Measurements from ENCODE around the gene SPINT1.

The SPINT1 gene

GRCh38 chr15:40829115-40829514 is 14.7 kb upstream of the SPINT1 start:
- no peak for DNase-seq

- DNase-seq, result no peak
These were observed 13.0 kb upstream of the SPINT1 start for GRCh38 chr15:40830884-40831283.

GRCh38 chr15:40831861-40832260 is 12.0 kb upstream of the SPINT1 start:
- no peak for DNase-seq

GRCh38 chr15:40832903-40833302 is 10.9 kb upstream of the SPINT1 start:
- DNase-seq, result no peak

GRCh38 chr15:40836020-40836419 is 7.8 kb upstream of the SPINT1 start:
- DNase-seq, result no peak

- DNase-seq, result no peak
These were observed 5.1 kb upstream of the SPINT1 start for GRCh38 chr15:40838756-40839155.

- no peak for DNase-seq
These were observed 2.1 kb upstream of the SPINT1 start for GRCh38 chr15:40841741-40842140.

DNA sequence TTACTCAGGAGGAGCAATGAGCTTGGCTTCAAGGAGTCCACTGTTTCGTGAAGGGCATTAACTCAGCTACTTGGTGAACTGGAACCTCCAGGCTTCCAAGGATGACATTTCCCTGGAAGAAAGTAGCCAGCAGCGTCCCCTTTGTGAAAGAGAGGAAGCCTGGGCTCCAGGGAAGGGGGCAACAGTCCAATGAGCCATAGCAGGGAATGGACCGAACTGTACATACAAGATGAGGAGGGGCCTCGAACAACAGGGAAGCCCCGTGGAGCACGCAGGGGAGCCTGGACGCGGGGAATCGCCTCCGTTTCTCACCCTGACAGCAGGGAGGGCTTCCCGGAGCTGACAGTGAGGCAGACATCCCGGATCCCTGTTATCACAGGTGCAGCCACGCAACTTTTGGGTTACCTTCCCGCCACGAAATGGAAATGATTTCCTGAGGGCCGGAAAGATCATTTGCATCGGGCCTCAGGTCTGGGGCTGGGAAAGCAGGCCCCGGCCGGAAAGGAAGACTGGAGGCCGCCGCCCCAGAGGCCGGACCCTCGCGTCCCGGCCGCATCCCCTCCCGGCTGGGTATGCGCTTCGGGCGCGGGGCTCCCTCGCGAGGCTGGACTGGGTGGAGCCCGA is 475 bp upstream of the SPINT1 start:
- DNase-seq, result no peak

DNA sequence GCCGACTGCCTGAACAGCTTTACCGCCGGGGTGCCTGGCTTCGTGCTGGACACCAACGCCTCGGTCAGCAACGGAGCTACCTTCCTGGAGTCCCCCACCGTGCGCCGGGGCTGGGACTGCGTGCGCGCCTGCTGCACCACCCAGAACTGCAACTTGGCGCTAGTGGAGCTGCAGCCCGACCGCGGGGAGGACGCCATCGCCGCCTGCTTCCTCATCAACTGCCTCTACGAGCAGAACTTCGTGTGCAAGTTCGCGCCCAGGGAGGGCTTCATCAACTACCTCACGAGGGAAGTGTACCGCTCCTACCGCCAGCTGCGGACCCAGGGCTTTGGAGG is 815 bp downstream of the SPINT1 start:
- peak; percentile 20 to 32 for DNase-seq

DNA sequence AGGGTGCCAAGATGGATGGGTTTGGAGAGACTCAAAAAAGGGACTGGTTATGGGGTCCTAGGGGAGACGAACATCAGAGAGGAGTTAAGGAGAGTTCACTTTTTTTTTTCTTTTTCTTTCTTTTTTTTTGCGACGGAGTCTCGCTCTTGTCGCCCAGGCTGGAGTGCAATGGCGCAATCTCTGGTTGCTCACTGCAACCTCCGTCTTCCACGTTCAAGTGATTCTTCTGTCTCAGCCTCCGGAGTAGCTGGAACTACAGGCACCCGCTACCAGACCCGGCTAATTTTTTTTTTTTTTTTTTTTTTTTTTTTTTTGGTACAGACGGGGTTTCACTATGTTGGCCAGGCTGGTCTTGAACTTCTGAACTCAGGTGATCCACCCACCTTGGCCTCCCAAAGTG is 1.2 kb downstream of the SPINT1 start:
- no peak for DNase-seq

DNA sequence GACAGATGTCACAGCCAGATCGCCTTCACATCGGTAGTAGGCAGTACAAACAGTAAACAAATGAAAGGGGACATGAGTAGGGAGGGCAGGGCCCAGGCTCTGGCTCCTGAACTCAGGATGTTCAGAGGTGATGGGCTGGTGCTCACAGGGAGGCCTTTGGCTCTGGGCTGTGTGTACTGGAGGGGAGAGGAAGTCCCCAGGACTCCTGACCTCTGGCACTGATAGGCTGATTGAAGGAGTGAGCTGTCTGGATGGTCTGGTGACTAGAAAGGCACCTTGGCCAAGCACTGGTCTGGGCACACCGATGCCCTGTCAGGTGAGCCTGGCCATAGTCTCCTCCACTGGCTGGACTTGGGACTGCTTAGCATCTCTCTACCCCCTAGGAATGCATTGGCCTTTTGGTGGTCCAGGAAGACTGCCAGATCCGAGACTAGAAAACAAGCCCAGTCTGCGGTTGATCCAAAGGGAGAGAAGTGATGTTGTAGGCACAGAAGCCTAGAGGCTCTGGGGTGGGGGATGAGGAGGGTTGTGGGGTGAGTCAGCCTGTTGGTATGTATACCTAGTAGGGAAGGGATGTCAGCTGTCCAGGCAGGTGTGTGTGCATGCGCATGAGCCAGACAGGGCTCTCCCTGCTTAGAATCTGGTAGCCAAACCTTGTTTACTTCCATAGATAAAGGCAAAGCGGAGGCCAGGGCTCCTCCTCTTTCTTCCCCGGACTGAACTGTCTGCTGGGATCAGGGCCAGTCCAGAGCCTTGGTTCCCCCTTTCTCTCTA is 1.9 kb downstream of the SPINT1 start:
- no peak for DNase-seq

GRCh38 chr15:40846841-40847222 is 3.0 kb downstream of the SPINT1 start:
- no peak for DNase-seq

GRCh38 chr15:40847223-40847961 is 3.5 kb downstream of the SPINT1 start:
- DNase-seq, result no peak

DNA sequence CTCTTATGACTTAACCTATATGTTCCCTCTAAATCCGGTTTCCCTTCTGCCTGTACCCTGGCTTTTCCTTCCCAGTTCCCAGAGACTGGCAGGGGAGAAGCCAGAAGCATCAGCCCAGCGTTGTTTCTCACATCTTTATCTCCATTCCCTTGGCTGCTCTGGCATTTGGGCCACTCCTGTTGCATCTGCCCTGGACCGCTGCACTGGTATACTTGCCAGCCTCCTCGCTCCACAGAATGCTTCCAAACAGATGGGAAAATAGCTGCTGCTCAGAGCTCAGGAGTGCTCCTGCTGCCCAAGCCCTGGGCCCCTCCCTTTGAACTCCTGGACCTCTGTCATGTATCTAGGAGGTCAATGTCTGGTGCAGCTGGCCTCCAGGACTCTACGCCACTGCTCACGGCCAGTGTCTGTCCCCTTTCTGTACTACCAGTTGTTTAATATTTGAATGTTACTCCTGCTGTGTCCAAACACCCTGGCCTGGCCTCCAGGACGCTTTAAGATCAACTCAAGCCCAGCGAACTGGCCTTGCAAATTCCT is 6.8 kb downstream of the SPINT1 start:
- DNase-seq, result no peak

GRCh38 chr15:40852529-40852928 is 8.7 kb downstream of the SPINT1 start:
- no peak for DNase-seq

GRCh38 chr15:40853241-40853890 is 9.5 kb downstream of the SPINT1 start:
- DNase-seq, result no peak

- no peak for DNase-seq
These were observed 10.3 kb downstream of the SPINT1 start for GRCh38 chr15:40854161-40854560.

DNA sequence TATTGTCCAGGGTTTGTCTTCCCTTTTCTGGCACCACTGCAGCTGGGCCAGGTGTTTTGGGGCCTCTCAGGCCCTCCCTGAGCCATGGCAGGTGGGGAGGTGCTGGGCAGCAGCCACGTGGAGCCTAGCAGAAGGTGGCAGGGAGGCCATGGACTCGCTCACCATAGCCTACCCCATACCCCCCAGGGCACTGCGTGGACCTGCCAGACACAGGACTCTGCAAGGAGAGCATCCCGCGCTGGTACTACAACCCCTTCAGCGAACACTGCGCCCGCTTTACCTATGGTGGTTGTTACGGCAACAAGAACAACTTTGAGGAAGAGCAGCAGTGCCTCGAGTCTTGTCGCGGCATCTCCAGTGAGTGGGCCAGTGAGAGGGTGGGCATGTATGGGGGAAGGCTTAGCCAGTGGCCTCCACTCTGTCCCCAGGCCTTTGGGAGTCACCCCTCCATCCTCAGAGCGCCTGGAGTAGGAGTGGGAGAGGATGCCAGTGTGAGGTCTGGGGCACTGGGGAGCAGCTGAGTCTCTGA is 11.9 kb downstream of the SPINT1 start:
- DNase-seq, result no peak

DNA sequence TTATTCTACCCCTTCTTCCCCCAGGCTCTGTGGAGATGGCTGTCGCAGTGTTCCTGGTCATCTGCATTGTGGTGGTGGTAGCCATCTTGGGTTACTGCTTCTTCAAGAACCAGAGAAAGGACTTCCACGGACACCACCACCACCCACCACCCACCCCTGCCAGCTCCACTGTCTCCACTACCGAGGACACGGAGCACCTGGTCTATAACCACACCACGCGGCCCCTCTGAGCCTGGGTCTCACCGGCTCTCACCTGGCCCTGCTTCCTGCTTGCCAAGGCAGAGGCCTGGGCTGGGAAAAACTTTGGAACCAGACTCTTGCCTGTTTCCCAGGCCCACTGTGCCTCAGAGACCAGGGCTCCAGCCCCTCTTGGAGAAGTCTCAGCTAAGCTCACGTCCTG is 12.9 kb downstream of the SPINT1 start:
- no peak for DNase-seq

GRCh38 chr15:40857601-40858341 is 13.9 kb downstream of the SPINT1 start:
- DNase-seq, result peak; percentile 85 to 86

- no peak for DNase-seq
These were observed 14.9 kb downstream of the SPINT1 start for GRCh38 chr15:40858706-40859105.

- peak; percentile 90 to 91 for DNase-seq
These were observed 15.5 kb downstream of the SPINT1 start for GRCh38 chr15:40859206-40859851.

All from stimulated activated CD4-positive, alpha-beta T cell treated with anti-CD3 and anti-CD28 coated beads, Interleukin-2, amount 100 ng/mL, for 48 hours (primary cell).